Activated CD8-positive, alpha-beta memory T cell treated with anti-CD3 and anti-CD28 coated beads for 1 hour (primary cell): ENCODE results near the gene ATG5.

Source experiments
- DNase-seq, 2 donors: peaks; one replicate each; pipeline ENCODE4 v3.0.0-alpha.2; 2020; ENCODE audit warnings: low read depth in 1 of 2; ENCODE audit errors: extremely low read depth in 1 of 2

Gene ATG5

DNA sequence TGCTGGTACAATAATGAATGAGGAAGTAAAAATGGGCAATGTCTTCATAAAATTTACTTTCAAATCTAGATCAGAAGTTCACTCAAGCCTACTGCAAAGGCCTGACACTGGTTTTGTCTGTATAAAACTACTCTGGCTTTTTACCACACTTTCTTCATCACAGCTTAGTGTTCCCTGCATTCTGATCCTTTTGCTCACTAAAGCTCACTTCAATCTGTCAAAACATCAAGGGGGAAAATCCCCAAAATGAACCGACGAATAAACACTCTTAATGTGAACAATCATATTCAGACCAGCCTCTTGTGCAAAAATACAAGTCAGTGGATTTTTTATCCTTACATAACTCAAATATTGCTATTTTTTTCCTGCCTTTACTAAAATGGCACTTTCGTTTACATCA lies 140.9 kb downstream of the ATG5 start:
- DNase-seq, result no peak

- DNase-seq, result no peak
Measured at GRCh38 chr6:106183430-106183829, 142.1 kb downstream of the ATG5 start.

- no peak for DNase-seq
Measured at GRCh38 chr6:106182455-106182854, 143.1 kb downstream of the ATG5 start.

GRCh38 chr6:106181664-106182418 lies 143.7 kb downstream of the ATG5 start:
- DNase-seq, result no peak

- DNase-seq, result no peak
Measured at GRCh38 chr6:106180208-106180607, 145.4 kb downstream of the ATG5 start.

GRCh38 chr6:106178900-106179299 lies 146.7 kb downstream of the ATG5 start:
- DNase-seq, result no peak

DNA sequence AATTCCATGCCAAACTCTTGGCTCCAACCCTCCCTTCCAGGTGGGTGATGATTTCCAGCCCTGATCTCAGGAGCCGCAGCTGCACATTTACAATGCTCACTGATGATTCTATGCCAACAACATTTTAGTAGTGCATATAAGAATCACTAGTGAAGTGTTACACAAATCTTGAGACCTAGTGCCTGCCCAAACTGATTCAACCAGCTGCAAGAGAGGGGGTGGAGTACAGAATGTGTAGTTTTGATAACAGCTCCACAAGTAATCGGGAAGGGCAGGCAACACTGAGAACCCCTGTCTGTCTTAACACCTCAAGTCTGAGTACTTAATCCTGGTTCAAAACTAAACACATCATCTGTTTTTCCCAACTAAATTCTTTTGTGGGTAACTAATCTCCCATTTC lies 147.8 kb downstream of the ATG5 start:
- DNase-seq, result no peak

- DNase-seq, result no peak
Measured at GRCh38 chr6:106173124-106173879, 152.3 kb downstream of the ATG5 start.

DNA sequence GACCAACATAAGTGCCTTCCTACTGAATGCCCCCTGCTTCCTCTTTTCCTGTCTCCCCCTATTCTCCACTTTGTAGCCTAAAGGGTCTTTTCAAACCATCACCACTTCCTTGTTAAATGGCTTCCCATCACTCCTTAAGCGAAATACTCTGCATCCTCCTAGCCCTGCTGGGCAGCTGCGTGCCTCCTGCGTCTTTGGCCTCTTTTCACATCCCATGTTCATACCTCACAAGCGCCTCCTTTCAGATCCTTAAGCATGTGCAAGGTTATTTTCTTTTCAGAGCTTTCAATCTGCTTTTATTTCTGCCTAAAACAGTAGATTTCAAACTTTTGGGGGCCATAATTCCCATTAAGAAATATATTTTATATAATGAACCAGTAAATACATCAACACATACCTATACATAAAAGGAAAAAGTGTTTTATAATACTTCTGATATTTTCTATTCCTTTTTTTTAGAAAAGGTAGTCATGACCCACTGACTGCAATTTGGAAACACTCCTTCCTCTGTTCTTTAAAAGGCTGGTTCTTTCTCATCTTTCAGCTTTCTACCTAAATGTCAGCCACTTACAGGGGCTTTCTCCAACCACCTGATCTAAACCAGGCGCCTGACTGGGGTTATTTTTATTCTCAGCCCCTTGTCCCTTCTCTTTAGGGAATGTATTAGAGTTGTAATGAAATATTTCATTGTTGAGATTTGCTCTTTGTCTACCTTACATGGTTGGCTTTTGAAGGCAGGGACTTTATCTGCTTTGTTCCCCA lies 155.3 kb downstream of the ATG5 start:
- DNase-seq, result no peak

DNA sequence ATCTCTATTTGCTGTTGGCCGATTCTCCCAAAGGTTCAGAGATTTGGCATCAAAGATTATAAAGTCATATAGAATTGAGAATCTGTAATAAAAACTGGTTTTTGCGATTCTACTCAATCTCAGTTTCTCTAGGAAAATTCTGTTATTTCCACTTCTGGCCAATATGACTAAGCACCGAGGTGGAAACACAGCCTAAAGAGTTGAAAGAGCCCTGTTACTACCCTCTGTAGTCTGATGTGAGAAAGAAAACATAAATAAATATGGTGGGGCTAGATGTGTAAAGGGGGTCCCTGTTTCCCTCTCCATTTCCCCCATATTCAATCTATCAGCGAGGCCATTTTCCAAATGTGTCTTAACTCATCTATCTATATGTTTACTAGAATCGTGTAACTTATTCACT lies 156.0 kb downstream of the ATG5 start:
- DNase-seq, result no peak

GRCh38 chr6:106168097-106168888 lies 157.3 kb downstream of the ATG5 start:
- DNase-seq, result no peak

DNA sequence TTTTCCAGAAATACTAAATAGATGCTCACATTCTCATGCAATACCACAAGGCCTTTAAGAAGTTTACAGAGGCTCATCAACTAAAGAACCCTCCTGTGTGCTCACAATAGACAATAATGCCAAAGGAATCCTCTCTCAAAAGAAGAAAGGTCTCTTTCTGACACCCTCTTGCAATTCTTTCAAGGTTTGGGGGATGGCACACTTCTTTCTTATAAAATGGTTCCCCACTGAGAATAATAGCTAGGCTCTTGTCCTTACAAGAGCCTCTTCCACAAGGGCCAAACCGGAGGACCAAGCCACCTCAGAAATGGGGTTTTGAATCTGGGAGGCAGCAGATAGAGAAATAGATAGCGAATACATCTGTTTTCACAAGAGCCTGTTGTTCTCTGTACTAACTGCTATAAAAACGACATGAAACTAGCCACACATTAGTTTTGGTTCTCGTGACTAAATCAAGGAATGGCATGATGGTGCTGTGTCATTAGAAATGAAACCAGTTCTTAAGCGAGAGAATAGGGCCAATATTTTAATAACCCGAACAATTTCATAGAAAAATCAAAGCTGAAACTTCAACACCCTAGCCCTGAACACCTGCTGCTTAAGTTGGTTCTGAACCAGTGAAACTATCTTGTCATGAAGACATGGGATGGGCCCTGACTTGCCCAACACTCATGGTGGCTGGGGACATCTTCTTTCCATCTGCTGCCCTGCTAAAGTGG lies 158.3 kb downstream of the ATG5 start:
- DNase-seq, result no peak

DNA sequence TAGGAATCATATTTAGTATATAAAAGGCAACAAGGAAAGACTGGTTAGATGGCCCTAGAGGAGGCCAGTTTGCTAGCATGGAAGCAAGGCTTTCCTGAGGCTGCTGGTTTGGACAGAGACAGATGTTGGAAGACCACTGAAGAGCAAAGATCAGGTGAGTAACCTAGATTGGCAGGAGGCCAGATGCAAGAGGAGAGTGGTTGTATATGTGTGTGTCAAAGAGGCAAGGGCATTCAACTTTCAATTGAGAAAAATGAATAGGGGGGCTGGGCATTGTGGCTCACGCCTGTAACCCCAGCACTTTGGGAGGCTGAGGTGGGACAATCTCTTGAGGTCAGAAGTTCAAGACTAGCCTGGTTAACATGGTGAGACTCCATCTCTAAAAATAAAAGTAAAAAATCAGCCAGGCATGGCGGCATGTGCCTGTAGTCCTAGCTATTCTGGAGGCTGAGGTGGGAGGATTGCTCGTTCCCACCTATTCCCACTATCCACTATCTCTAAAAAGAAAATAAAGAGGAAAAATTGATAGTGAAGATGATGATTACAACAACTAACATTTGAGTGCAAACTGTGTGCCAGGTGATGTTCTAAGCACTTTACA lies 159.6 kb downstream of the ATG5 start:
- no peak for DNase-seq

DNA sequence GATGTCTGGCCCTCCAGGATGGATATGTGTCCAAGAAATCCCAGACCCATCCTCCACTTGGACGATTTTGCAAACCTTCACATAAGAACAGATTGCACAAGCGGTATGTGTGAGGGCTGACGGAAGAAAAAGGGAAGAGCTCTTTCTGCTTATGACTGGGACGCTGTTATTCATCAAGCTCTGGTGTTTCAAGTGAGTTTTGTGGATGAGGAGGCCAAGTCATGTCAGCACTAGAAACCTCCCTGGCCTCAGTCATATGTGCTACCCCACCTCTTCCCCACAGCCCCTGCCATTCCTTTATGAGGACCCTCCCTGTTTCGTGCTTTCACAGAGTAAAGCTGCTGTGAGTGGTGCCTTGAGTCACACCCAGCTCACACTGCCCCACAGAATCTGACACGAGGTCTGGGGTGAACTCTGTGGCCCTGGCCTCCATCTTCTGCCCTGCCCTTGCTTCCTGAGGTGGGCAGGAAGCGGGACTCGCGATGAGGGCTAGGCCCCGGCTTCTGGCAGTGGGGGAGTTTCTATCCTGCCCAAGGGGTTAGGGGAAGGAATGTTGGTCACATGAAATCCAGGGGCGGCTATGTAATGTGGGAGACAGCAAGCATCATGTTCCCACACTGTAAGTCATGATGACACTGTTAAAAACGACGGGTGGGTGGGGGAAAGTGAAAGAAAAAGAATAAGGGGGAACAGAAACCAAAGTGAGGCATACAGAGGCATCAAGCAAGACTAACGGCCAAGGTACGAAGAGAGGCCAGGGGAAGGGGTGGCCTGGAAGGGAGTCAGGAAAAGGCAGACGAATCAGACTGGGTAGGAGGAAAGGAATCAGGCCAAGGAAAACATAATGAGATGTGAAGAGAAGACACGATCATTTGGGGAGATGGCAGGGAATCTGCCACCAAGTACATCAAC lies 161.3 kb downstream of the ATG5 start:
- no peak for DNase-seq

DNA sequence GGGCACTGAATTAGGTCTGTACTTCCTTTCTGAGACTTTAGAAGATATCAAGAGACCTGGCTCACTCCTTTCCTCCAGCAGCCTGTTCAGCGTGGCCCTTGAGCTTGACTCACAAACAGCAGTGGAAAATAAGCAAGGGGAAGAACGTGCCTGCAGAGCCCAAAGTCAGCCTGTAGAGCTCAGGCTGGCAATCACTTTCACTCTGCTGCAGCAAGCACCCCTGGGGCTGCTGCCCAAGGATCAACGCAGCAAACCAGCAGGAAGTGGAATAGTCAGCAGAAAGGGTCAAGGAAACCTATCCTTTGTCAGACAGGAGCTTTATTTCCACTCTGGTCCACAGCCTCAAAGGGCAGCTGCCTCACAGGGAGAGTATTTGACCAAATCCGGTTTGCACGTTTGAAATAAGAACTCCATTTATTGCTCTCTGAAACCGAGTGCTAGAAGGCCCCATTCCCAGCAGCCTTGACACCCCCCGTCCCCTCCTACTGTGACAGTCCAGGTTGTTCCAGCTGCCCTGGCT lies 162.1 kb downstream of the ATG5 start:
- no peak for DNase-seq

DNA sequence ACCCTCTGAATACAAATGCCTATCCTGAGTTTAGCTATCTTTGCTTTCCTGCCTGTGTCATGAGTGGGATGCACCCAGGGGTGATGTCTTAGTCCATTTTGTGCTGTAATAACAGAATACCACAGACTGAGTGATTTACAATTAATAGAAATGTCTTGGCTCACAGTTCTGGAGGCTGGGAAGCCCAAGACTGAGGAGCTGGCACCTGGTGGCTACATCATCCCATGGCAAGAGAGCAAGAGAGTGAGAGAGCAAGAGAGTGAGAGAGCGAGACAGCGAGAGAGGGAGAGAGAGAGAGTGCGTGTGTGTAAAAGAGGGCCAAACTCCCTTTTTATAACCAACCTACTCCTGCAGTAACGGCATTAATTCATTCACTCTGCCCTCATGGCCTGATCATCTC lies 162.6 kb downstream of the ATG5 start:
- DNase-seq, result no peak

- DNase-seq, result no peak
Measured at GRCh38 chr6:106161893-106162292, 163.7 kb downstream of the ATG5 start.

GRCh38 chr6:106161311-106161874 lies 164.2 kb downstream of the ATG5 start:
- DNase-seq, result no peak
